Activated CD4-positive, alpha-beta T cell treated with anti-CD3 and anti-CD28 coated beads, Interleukin-2, amount 50 U/mL, for 16 hours (primary cell): ENCODE results near the gene NRARP.

ENCODE experiments used
- DNase-seq: peaks from one replicate; pipeline ENCODE4 v3.0.0-alpha.2; 2020

The NRARP gene

GRCh38 chr9:137321726-137322361, 19.8 kb upstream of the NRARP start:
- DNase-seq: no peak

GRCh38 chr9:137320555-137321384, 18.7 kb upstream of the NRARP start:
- no peak for DNase-seq

GRCh38 chr9:137319739-137320551, 17.9 kb upstream of the NRARP start:
- DNase-seq: no peak

GRCh38 chr9:137319011-137319738, 17.1 kb upstream of the NRARP start:
- DNase-seq: no peak

GRCh38 chr9:137318602-137319001, 16.5 kb upstream of the NRARP start:
- no peak for DNase-seq

GRCh38 chr9:137317718-137318511, 15.8 kb upstream of the NRARP start:
- no peak for DNase-seq

GRCh38 chr9:137317021-137317717, 15.1 kb upstream of the NRARP start:
- DNase-seq: no peak

- DNase-seq: no peak
Observed at GRCh38 chr9:137316012-137316981, 14.2 kb upstream of the NRARP start.

- no peak for DNase-seq
Observed at GRCh38 chr9:137315581-137316011, 13.5 kb upstream of the NRARP start.

- DNase-seq: no peak
Observed at GRCh38 chr9:137314561-137315560, 12.8 kb upstream of the NRARP start.

- no peak for DNase-seq
Observed at GRCh38 chr9:137313956-137314560, 12.0 kb upstream of the NRARP start.

GRCh38 chr9:137313326-137313936, 11.4 kb upstream of the NRARP start:
- no peak for DNase-seq

- DNase-seq: no peak
Observed at GRCh38 chr9:137312852-137313325, 10.8 kb upstream of the NRARP start.

GRCh38 chr9:137311986-137312851, 10.1 kb upstream of the NRARP start:
- DNase-seq: no peak

- no peak for DNase-seq
Observed at GRCh38 chr9:137311171-137311985, 9.3 kb upstream of the NRARP start.
